ENCODE data around the gene ZNF841. TPM values are rescaled to one million over a fixed set of nuclear protein-coding genes. Genes with fewer than 3 reads are reported as not detected.

Gene ZNF841
- total and polyA plus RNA-seq, 9 of the 15 experiments (the other 6 are each of a cell fraction or from before 2014, with no cell fraction given): 3.1 to 17.1 (median 11.0) TPM

GRCh38 chr19:52095172-52096014, at the start of gene ZNF841 (continued):
- TF ChIP-seq IRF1 (CRISPR knock-in tag; IDR thresholded peaks at IDR 0.05; ENCODE audit: borderline replicate concordance) (no peak), ZSCAN29 (IDR thresholded peaks at IDR 0.05) (peak; percentile 83; the same call in 1 of the 2 replicates), PTRF (tag; IDR thresholded peaks at IDR 0.05) (no peak), ZNF695 (CRISPR knock-in tag; IDR thresholded peaks at IDR 0.05) (no peak), ZNF740 (CRISPR knock-in tag; IDR thresholded peaks at IDR 0.05) (no peak), ZNF740 (tag; IDR thresholded peaks at IDR 0.05) (no peak), ZNF134 (CRISPR knock-in tag; conservative IDR thresholded peaks at IDR 0.05) (no peak), CREBBP (IDR thresholded peaks at IDR 0.05; ENCODE audit: low read depth, low read length) (no peak), SREBF2 (CRISPR knock-in tag; IDR thresholded peaks at IDR 0.05) (no peak), ZNF140 (CRISPR knock-in tag; IDR thresholded peaks at IDR 0.05) (no peak), KDM2B (CRISPR knock-in tag; IDR thresholded peaks at IDR 0.05) (no peak)
- TF ChIP-seq, protein P1, sequence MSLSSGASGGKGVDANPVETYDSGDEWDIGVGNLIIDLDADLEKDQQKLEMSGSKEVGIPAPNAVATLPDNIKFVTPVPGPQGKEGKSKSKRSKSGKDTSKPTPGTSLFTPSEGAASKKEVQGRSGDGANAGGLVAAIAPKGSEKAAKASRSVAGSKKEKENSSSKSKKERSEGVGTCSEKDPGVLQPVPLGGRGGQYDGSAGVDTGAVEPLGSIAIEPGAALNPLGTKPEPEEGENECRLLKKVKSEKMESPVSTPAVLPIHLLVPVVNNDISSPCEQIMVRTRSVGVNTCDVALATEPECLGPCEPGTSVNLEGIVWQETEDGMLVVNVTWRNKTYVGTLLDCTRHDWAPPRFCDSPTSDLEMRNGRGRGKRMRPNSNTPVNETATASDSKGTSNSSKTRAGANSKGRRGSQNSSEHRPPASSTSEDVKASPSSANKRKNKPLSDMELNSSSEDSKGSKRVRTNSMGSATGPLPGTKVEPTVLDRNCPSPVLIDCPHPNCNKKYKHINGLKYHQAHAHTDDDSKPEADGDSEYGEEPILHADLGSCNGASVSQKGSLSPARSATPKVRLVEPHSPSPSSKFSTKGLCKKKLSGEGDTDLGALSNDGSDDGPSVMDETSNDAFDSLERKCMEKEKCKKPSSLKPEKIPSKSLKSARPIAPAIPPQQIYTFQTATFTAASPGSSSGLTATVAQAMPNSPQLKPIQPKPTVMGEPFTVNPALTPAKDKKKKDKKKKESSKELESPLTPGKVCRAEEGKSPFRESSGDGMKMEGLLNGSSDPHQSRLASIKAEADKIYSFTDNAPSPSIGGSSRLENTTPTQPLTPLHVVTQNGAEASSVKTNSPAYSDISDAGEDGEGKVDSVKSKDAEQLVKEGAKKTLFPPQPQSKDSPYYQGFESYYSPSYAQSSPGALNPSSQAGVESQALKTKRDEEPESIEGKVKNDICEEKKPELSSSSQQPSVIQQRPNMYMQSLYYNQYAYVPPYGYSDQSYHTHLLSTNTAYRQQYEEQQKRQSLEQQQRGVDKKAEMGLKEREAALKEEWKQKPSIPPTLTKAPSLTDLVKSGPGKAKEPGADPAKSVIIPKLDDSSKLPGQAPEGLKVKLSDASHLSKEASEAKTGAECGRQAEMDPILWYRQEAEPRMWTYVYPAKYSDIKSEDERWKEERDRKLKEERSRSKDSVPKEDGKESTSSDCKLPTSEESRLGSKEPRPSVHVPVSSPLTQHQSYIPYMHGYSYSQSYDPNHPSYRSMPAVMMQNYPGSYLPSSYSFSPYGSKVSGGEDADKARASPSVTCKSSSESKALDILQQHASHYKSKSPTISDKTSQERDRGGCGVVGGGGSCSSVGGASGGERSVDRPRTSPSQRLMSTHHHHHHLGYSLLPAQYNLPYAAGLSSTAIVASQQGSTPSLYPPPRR (CRISPR knock-in tag; IDR thresholded peaks at IDR 0.05; ENCODE audit: borderline replicate concordance): no peak
- TF ChIP-seq, protein P2, sequence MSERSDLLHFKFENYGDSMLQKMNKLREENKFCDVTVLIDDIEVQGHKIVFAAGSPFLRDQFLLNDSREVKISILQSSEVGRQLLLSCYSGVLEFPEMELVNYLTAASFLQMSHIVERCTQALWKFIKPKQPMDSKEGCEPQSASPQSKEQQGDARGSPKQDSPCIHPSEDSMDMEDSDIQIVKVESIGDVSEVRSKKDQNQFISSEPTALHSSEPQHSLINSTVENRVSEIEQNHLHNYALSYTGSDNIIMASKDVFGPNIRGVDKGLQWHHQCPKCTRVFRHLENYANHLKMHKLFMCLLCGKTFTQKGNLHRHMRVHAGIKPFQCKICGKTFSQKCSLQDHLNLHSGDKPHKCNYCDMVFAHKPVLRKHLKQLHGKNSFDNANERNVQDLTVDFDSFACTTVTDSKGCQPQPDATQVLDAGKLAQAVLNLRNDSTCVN (CRISPR knock-in tag; IDR thresholded peaks at IDR 0.05): no peak
- TF ChIP-seq, protein P3, sequence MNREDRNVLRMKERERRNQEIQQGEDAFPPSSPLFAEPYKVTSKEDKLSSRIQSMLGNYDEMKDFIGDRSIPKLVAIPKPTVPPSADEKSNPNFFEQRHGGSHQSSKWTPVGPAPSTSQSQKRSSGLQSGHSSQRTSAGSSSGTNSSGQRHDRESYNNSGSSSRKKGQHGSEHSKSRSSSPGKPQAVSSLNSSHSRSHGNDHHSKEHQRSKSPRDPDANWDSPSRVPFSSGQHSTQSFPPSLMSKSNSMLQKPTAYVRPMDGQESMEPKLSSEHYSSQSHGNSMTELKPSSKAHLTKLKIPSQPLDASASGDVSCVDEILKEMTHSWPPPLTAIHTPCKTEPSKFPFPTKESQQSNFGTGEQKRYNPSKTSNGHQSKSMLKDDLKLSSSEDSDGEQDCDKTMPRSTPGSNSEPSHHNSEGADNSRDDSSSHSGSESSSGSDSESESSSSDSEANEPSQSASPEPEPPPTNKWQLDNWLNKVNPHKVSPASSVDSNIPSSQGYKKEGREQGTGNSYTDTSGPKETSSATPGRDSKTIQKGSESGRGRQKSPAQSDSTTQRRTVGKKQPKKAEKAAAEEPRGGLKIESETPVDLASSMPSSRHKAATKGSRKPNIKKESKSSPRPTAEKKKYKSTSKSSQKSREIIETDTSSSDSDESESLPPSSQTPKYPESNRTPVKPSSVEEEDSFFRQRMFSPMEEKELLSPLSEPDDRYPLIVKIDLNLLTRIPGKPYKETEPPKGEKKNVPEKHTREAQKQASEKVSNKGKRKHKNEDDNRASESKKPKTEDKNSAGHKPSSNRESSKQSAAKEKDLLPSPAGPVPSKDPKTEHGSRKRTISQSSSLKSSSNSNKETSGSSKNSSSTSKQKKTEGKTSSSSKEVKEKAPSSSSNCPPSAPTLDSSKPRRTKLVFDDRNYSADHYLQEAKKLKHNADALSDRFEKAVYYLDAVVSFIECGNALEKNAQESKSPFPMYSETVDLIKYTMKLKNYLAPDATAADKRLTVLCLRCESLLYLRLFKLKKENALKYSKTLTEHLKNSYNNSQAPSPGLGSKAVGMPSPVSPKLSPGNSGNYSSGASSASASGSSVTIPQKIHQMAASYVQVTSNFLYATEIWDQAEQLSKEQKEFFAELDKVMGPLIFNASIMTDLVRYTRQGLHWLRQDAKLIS (CRISPR knock-in tag; IDR thresholded peaks at IDR 0.05): no peak
